Measurements from ENCODE around the gene YDJC. TPM values are rescaled to one million over a fixed set of nuclear protein-coding genes. Genes with fewer than 3 reads are reported as not detected.

The YDJC gene
- total and polyA plus RNA-seq, 2 of the 13 experiments (the other 11 are each of a cell fraction or from before 2014, with no cell fraction given), result 15.3 to 32.0 TPM

GRCh38 chr22:21613553-21614233 is 16.1 kb downstream of the YDJC start:
- in situ Hi-C loops (cut with HindIII; ENCODE audit: extremely low pct_ligation_motif_present, low pct_unique_long_range_greater_than_20kb), result no loop called here
- no peak for ATAC-seq
- no peaks in the 10 kb centered on the region for H3K9me3 ChIP-seq (ENCODE audit: low read length)
- no peak overlapping the region for H3K9ac ChIP-seq (ENCODE audit: insufficient read depth, low read depth, low read length)
- no peak overlapping the region for H3K27ac ChIP-seq (ENCODE audit: extremely low read length, insufficient read depth, low read length)
- H3K27me3 ChIP-seq (ENCODE audit: control insufficient read depth in 1 of 2, insufficient read depth in 2 of 2, low read length in 2 of 2), result no peaks in the 10 kb centered on the region
- DNase-seq (ENCODE audit: low spot score), result no peak
- CTCF ChIA-PET (ENCODE audit: low intra/inter-chr PET ratio, low total read pairs), result no interaction called here
- BruUV-seq (replicated peaks), result no TSS peak
- no peaks in the 10 kb centered on the region for H3K4me1 ChIP-seq (ENCODE audit: insufficient read depth, low read length)
- no peak overlapping the region for H3K4me3 ChIP-seq (replicated peaks in 1 of 3; ENCODE audit: insufficient read depth in 1 of 3, low read depth in 2 of 3, low read length in 3 of 3)
- intact Hi-C loops (cut with micrococcal nuclease; ENCODE audit: unreplicated experiment), result no loop called here
- peaks cover 13% of the 10 kb centered on the region; the same call in 1 of the 2 replicates for H4K20me1 ChIP-seq (ENCODE audit: insufficient read depth, low read length)
- POLR2A ChIA-PET, result no interaction called here
- 95% methylated on average over 4 of the region's 4 CpGs for WGBS (ENCODE audit: low lambda C conversion rate)
- TF ChIP-seq GMEB1 (CRISPR knock-in tag; IDR thresholded peaks at IDR 0.05; ENCODE audit: borderline replicate concordance) (no peak), MTA3 (CRISPR knock-in tag; IDR thresholded peaks at IDR 0.05) (no peak), ZKSCAN8 (CRISPR knock-in tag; IDR thresholded peaks at IDR 0.05; ENCODE audit: borderline replicate concordance) (no peak), TRIM24 (CRISPR knock-in tag; IDR thresholded peaks at IDR 0.05) (no peak), MEIS1 (CRISPR knock-in tag; IDR thresholded peaks at IDR 0.05; ENCODE audit: borderline replicate concordance) (no peak), PAX8 (CRISPR knock-in tag; IDR thresholded peaks at IDR 0.05; ENCODE audit: borderline replicate concordance) (no peak), KDM2A (CRISPR knock-in tag; IDR thresholded peaks at IDR 0.05; ENCODE audit: borderline replicate concordance, low read depth) (no peak), HOMEZ (CRISPR knock-in tag; IDR thresholded peaks at IDR 0.05; ENCODE audit: low read depth) (no peak), ZNF773 (CRISPR knock-in tag; IDR thresholded peaks at IDR 0.05; ENCODE audit: borderline replicate concordance) (no peak), ZNF784 (CRISPR knock-in tag; IDR thresholded peaks at IDR 0.05; ENCODE audit: borderline replicate concordance) (no peak), NRL (CRISPR knock-in tag; IDR thresholded peaks at IDR 0.05; ENCODE audit: borderline replicate concordance) (no peak), ZSCAN21 (CRISPR knock-in tag; IDR thresholded peaks at IDR 0.05; ENCODE audit: borderline replicate concordance) (no peak), KLF6 (CRISPR knock-in tag; IDR thresholded peaks at IDR 0.05) (no peak), PLSCR1 (CRISPR knock-in tag; IDR thresholded peaks at IDR 0.05; ENCODE audit: borderline replicate concordance) (no peak)
- no peak overlapping the region for H3K4me2 ChIP-seq (ENCODE audit: low read depth, low read length)
- peaks cover 20 to 63% of the 10 kb centered on the region in 2 experiments for H3K36me3 ChIP-seq (replicated peaks in 1 of 2; ENCODE audit: control insufficient read depth in 1 of 2, insufficient read depth in 2 of 2, low read length in 2 of 2)
- no peak overlapping the region for H2AFZ ChIP-seq (ENCODE audit: low read length)
- FAIRE-seq, result no peak
- peaks cover 36% of the 10 kb centered on the region for H3K79me2 ChIP-seq (ENCODE audit: insufficient read depth, low read length)
